SU-DHL-6 (cell line): ENCODE data around the gene ADGRD1.

Source experiments
- H2AFZ ChIP-seq: fragments of 200-600 bp; sonication (generic); 2 replicates; pipeline ENCODE4 v1.6.1; 2014; ENCODE audit warnings: low read depth, mild to moderate bottlenecking, moderate library complexity, mixed read lengths, antibody characterized with exemption, low read length; ENCODE audit not compliant: severe bottlenecking
- H3F3A ChIP-seq: fragments of 200-600 bp; shearing (Covaris generic); 2 replicates; pipeline ENCODE4 v1.6.0; 2016; ENCODE audit warnings: antibody characterized with exemption, mild to moderate bottlenecking; ENCODE audit not compliant: insufficient read depth
- H3K27ac ChIP-seq: fragments of 200-600 bp; sonication (generic); 2 replicates; pipeline ENCODE4 v1.5.1; 2016; ENCODE audit warnings: low read depth, mild to moderate bottlenecking, low read length, moderate library complexity, mixed read lengths
- H3K27me3 ChIP-seq: fragments of 200-600 bp; sonication (generic), shearing (Covaris generic); 2 replicates; pipeline ENCODE4 v1.6.0; 2014; ENCODE audit warnings: mild to moderate bottlenecking, low read length
- H3K36me3 ChIP-seq: fragments of 200-600 bp; sonication (generic); 2 replicates; pipeline ENCODE4 v1.6.1; 2014; ENCODE audit warnings: mild to moderate bottlenecking, low read length, mixed read lengths
- H3K4me2 ChIP-seq: fragments of 300-600, 200-600 bp; shearing (Covaris generic), sonication (generic); 2 replicates; pipeline ENCODE4 v1.6.0; 2014; ENCODE audit warnings: low read length, low read depth, mild to moderate bottlenecking; ENCODE audit not compliant: poor library complexity, severe bottlenecking
- H3K4me3 ChIP-seq: fragments of 200-600 bp; sonication (generic); 2 replicates; pipeline ENCODE4 v1.5.1; 2014; ENCODE audit warnings: antibody characterized with exemption, low read length, mild to moderate bottlenecking, mixed read lengths; ENCODE audit not compliant: insufficient read depth, poor library complexity, severe bottlenecking
- H3K79me2 ChIP-seq: fragments of 200-600 bp; sonication (generic); 2 replicates; pipeline ENCODE4 v1.6.1; 2014; ENCODE audit warnings: mild to moderate bottlenecking, low read length, moderate library complexity; ENCODE audit not compliant: insufficient read depth
- H3K9ac ChIP-seq: fragments of 200-600 bp; sonication (generic); 2 replicates; pipeline ENCODE4 v1.7.0; 2014; ENCODE audit warnings: mild to moderate bottlenecking, low read length
- H3K9me2 ChIP-seq: fragments of 200-600 bp; sonication (generic); replicated peaks from 2 replicates; pipeline ENCODE4 v1.6.1; 2014; ENCODE audit warnings: low read length; ENCODE audit not compliant: insufficient read depth
- H3K9me3 ChIP-seq: fragments of 200-600 bp; sonication (generic); 2 replicates; pipeline ENCODE4 v1.6.1; 2014; ENCODE audit warnings: low read length, mixed read lengths; ENCODE audit not compliant: insufficient read depth
- H4K20me1 ChIP-seq: fragments of 200-600 bp; sonication (generic); 2 replicates; pipeline ENCODE4 v1.6.1; 2014; ENCODE audit warnings: low read depth, mild to moderate bottlenecking, antibody characterized with exemption, low read length, moderate library complexity, mixed read lengths
- CTCF ChIP-seq: fragments of 200-600 bp; sonication (generic); IDR thresholded peaks from one replicate; pipeline ENCODE4 v1.5.1; 2017; ENCODE audit warnings: antibody characterized with exemption, mild to moderate bottlenecking, low read length, moderate library complexity; ENCODE audit not compliant: insufficient read depth, poor library complexity, severe bottlenecking
- EZH2phosphoT487 ChIP-seq: fragments of 200-600 bp; sonication (generic), shearing (Covaris generic); conservative IDR thresholded peaks from 2 replicates; pipeline ENCODE4 v1.6.1; 2018; ENCODE audit warnings: mild to moderate bottlenecking, antibody characterized with exemption, low read length, moderate library complexity, mixed read lengths

The ADGRD1 gene

GRCh38 chr12:131141514-131141913 is 187.8 kb downstream of the ADGRD1 start:
- H3K79me2 ChIP-seq: no peaks in the 10 kb centered on the region
- H3K36me3 ChIP-seq: no peaks in the 10 kb centered on the region
- no peak overlapping the region for H3K4me2 ChIP-seq
- H3F3A ChIP-seq: no peaks in the 10 kb centered on the region
- no peaks in the 10 kb centered on the region for H3K9me3 ChIP-seq
- H4K20me1 ChIP-seq: no peaks in the 10 kb centered on the region
- H3K4me3 ChIP-seq: no peak overlapping the region
- H3K27me3 ChIP-seq: no peaks in the 10 kb centered on the region
- no peaks in the 10 kb centered on the region for H3K9me2 ChIP-seq
- H3K27ac ChIP-seq: no peak overlapping the region
- no peak overlapping the region for H3K9ac ChIP-seq
- TF ChIP-seq CTCF (no peak), EZH2phosphoT487 (no peak)
- no peak overlapping the region for H2AFZ ChIP-seq

- Histone ChIP-seq H3K27me3 (no peaks in the 10 kb centered on the region), H4K20me1 (no peaks in the 10 kb centered on the region), H3K79me2 (no peaks in the 10 kb centered on the region), H2AFZ (no peak overlapping the region), H3K9ac (no peak overlapping the region), H3K36me3 (no peaks in the 10 kb centered on the region), H3K27ac (no peak overlapping the region), H3K9me2 (no peaks in the 10 kb centered on the region), H3K4me3 (no peak overlapping the region), H3K4me2 (no peak overlapping the region), H3F3A (no peaks in the 10 kb centered on the region), H3K9me3 (no peaks in the 10 kb centered on the region)
- TF ChIP-seq EZH2phosphoT487: no peak
- TF ChIP-seq CTCF: no peak
Measured at GRCh38 chr12:131142891-131143657, 189.4 kb downstream of the ADGRD1 start.

- Histone ChIP-seq H3K9ac (no peak overlapping the region), H4K20me1 (no peaks in the 10 kb centered on the region), H3K4me3 (no peak overlapping the region), H2AFZ (no peak overlapping the region), H3F3A (no peaks in the 10 kb centered on the region), H3K27me3 (no peaks in the 10 kb centered on the region), H3K79me2 (no peaks in the 10 kb centered on the region), H3K27ac (no peak overlapping the region), H3K9me3 (no peaks in the 10 kb centered on the region), H3K9me2 (no peaks in the 10 kb centered on the region), H3K36me3 (no peaks in the 10 kb centered on the region), H3K4me2 (no peak overlapping the region)
- TF ChIP-seq CTCF (no peak), EZH2phosphoT487 (no peak)
Measured at GRCh38 chr12:131146173-131146675, 192.5 kb downstream of the ADGRD1 start.
